GM18873 (cell line): Measurements from ENCODE around the gene TRPM4.
"Not testable (repeated sequence)": the region's sequence is repeated elsewhere in the genome, so short reads cannot be mapped to it uniquely, and the experiment has no call there.

Experiments
- ATAC-seq: cut with Tn5 transposase; IDR thresholded peaks from one replicate; pipeline ENCODE4 v1.9.1; 2021; ENCODE audit warnings: mild to moderate bottlenecking, moderate library complexity, moderate number of reproducible peaks; ENCODE audit not compliant: unreplicated experiment, low FRiP score

Gene TRPM4

DNA sequence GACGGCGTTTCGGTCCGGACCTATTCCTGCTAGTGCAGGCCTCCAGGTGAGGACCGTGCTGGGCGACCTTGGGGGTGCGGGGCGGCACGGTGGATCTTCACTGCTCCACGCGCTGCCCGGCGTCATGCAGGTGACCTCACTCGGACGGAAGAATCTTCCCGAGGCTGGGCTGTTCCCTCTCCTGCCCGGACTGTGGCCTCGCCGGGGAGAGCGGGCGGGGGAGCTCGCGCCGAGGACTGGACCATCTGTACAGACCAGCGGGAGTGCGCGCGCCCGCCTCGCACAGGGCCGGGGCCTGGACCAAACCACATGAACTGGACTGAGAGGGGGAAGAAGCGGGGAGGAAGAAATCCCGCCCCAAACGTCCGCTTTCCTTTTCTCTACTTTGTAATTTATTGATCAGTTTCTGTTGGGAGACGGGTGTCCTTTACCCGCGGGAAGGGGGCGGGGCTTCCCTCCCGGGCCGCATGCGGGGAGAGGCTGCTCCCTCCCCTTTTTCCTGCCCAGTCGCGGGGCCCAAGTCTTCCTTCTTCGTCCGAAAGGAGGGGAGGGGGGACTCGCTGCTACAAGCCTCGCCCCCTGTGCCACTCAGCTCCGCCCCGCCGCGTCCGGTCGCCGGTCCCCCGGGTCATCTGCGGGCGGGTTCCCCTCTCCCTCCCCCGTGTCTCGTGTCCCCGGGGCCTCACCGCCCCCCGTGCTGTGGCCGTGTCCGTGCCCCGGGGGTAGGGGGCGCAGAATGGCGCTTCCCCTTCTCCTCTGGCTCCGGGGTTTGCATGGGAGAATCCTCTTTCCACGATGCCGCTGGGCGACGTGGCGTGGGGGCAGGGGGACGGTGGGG, 7.3 kb upstream of the TRPM4 start:
- no peak for ATAC-seq

- ATAC-seq: no peak
These were observed 6.7 kb upstream of the TRPM4 start for GRCh38 chr19:49150944-49151243.

DNA sequence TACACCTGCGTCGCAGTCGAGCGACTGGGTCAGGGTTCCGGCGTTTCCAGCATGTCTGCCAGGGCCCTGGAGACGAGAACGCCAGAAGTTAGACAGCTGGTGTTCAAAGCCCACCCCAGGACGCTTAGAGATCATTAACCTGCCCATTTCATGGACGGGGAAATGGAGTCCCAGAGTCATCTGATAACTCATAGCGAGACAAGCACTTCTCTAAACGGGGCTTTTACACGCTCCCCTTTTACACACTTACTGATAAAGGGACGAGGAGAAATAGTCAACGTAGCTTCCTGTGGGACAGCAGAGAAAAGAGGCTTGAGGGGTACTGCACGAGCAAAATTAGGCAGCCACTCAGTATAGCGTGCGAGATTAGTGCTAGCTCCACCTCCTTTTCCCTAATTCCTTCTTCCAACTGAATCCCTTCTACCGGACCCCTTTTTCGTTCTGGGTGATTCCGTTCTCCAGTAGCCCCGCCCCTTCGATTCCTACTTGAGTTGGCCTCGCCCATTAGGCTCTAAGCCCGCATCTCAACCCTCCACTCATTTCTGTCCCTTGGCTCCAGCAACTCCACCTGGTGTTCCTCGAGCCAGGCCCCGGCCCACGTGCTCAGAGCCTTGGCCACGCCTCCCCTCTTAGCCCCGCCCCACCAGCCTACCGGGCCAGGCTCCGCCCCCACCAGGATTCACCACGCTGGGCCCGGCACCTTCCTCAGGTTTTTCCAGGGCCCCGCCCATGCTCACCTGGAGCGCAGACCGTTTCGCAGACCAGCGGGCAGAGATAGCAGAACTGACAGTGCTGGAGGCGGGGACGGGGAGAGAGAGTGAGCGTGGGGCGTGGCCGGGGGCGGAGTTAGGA, 6.1 kb upstream of the TRPM4 start:
- ATAC-seq: no peak

GRCh38 chr19:49152119-49152550, 5.5 kb upstream of the TRPM4 start:
- no peak for ATAC-seq

GRCh38 chr19:49153167-49153809, 4.3 kb upstream of the TRPM4 start:
- ATAC-seq: no peak

DNA sequence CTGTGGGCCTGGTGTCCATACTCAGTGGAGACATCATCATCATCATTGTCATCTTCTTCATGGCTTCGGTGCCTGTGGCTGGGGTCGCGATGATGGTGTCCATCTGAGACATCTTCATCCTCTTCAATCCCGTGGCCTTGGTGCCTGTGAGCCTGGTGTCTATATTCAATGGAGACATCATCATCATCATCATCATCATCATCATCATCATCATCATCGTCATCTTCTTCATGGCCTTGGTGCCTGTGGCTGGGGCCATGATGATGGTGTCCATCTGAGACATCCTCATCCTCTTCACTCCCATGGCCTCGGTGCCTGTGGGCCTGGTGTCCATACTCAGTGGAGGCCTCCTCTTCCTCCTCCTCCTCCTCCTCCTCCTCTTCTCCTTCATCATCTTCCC, 3.3 kb upstream of the TRPM4 start:
- ATAC-seq: no peak

GRCh38 chr19:49155005-49155819, 2.4 kb upstream of the TRPM4 start, which contains the start of gene HRC:
Gene HRC, minus strand, starts transcription at chr19:49155396. Its CDS starts 159 bp downstream, at chr19:49155237.
- no peak for ATAC-seq

- ATAC-seq: no peak
These were observed 1.7 kb upstream of the TRPM4 start for GRCh38 chr19:49155820-49156346.

DNA sequence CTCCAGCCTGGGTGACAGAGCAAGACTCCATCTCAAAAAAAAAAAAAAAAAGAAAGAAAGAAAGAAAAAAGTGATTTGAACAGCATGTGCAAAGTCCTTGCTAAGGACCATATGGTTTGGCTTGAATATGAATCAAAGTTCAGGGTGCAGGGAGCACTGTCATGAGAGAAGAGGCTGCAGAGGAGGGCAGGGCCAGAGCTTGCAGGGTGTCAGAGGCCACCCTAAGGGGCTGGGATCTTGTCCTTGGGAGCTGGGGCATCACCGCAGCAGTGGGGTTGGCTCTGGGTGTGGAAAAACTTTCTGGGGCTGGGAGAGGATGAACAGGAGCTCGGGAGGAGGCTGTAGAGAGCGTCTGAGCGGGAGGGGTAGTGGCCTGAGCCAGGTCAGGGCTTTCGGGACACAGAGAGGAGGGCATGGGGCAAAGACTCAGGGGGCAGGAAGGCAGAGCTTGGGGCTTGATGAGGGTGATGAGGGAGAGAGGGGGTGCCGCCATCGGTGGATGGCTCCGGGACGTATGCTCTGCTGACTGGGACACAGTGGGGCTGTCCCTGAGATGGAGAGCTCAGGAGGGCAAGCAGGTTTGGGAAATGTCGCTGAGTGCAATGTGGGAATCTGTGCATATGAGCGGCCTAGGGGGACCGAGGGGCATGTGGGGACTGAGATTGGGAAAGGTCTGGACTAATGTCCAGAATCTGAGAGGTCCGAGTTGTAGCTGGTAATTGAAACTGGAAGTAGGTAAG, 3.0 kb downstream of the TRPM4 start:
- ATAC-seq: no peak

DNA sequence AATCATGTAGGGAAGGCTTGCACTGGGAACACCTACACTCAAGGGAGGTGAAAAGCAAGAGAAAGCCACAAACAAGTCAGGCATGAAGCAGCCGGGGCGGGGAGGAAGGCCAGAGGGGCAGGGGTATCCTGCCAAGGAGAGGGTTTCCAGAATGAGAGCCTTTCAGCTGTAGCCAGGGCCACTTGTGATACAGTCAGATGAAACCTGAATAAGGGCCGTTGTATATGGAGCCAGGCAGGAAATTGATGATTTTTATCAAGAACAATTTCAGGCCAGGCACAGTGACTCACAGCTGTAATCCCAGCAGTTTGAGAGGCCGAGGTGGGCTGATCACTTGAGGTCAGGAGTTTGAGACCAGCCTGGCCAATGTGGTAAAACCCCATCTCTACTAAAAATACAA, 4.4 kb downstream of the TRPM4 start:
- no peak for ATAC-seq

- ATAC-seq: no peak
These were observed 7.6 kb downstream of the TRPM4 start for GRCh38 chr19:49165111-49165750.

DNA sequence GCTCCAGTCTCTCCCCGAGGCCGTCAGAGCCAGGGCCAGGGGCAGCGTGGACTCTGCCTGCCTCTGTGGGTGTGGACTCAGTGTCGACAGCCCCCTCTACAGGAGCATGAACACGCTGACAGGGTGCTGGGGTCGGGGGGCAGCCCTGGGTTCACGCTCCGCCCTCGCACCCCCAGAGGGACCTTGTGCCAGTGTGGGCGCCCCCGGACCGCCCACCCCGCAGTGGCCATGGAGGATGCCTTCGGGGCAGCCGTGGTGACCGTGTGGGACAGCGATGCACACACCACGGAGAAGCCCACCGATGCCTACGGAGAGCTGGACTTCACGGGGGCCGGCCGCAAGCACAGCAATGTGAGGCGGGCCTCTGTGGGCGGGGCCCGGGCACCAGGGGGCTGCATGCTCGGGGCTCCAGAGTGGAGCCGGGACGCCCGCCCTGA, 8.3 kb downstream of the TRPM4 start:
- ATAC-seq: no peak

DNA sequence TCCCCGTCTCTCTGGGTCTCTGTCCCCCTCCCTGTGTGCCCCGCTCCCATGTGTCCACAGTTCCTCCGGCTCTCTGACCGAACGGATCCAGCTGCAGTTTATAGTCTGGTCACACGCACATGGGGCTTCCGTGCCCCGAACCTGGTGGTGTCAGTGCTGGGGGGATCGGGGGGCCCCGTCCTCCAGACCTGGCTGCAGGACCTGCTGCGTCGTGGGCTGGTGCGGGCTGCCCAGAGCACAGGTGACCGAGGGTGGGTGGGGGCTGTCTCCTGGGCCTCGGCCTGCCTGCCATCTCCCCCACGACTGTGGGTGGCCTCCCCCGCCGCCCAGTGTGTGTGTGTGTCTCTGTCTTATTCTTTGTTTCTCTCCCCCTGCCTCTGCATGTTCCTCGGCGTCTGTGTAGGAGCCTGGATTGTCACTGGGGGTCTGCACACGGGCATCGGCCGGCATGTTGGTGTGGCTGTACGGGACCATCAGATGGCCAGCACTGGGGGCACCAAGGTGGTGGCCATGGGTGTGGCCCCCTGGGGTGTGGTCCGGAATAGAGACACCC, 10.3 kb downstream of the TRPM4 start:
- ATAC-seq: no peak

- ATAC-seq: no peak
These were observed 10.8 kb downstream of the TRPM4 start for GRCh38 chr19:49168421-49168820.

- ATAC-seq: no peak
These were observed 15.6 kb downstream of the TRPM4 start for GRCh38 chr19:49173198-49173597.

DNA sequence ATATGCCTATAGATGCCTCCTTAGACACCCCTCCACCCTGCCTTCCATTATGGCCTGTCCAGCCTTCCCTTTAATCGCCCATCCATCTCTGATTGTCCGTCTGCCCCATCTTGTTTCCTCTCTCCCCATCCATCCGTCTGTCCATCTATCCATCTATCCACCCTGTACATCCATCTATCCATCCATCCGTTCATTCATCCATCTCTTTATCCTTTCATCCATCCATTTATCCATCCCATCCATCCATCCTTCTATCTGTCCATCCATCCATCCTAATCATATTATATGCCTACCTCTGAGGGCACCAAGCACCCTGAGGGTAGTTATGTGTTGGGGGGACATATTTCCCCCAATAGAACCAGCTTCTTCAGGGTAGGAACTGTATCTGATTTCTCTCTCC, 23.1 kb downstream of the TRPM4 start:
- no peak for ATAC-seq

DNA sequence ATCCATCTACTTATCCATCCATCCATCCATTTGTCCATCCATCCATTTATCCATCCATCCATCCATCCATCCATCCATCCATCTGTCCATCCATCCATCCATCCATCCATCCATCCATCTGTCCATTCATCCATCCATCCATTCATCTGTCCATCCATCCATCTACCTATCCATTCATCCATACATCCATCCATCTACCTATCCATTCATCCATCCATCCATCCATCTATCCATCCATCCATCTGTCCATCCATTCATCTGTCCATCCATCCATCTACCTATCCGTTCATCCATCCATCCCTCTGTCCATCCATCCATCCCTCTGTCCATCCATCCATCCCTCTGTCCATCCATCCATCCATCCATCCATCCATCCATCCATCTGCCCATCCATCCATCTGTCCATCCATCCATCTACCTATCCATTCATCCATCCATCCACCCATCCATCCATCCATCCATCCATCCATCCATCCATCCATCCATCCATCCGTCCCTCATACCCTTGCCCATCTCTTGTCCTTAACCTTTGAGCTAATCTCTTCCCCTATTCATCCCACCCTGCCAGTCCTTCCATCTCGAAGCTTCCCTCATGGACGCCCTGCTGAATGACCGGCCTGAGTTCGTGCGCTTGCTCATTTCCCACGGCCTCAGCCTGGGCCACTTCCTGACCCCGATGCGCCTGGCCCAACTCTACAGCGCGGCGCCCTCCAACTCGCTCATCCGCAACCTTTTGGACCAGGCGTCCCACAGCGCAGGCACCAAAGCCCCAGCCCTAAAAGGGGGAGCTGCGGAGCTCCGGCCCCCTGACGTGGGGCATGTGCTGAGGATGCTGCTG, 24.6 kb downstream of the TRPM4 start:
- ATAC-seq: not testable (repeated sequence)
